ENCODE measurements around the gene LARP4.
"Not testable (repeated sequence)": the region's sequence is repeated elsewhere in the genome, so short reads cannot be mapped to it uniquely, and the experiment has no call there.

Gene LARP4

DNA sequence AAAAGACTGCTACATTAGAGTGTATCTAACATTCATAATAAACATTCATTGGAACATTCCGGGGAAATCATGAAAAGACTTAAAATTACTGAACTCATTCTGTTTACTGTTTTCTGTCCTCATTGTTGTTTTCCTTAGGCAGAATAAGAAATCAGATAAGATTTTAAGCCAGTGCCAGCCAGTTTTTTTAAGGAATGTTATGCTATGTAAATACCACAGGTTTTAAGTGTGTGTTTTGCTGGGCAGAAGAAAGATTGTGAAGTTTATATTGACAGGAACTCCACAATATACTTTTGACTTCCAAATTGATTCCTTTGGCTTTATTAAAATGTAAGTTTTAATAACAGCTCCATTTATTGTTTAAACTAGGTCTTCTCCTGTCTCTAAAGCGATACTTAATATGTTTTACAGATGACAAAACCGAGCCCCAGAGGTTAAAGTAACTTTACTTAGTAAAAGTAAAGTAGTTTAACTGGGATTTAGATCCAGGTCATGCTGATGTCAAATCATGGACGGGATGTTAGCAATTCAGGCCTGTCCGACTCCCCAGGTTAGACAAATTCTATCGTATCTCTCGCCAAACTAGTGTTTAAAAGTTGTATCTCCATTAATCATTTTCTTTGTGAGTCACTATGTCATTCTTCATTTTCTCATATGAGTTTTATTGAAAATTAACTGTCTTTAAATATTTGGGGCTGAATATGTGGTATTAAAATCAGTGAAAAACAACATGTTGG lies 1.7 kb downstream of the LARP4 start:
- no peak for DNase-seq

DNA sequence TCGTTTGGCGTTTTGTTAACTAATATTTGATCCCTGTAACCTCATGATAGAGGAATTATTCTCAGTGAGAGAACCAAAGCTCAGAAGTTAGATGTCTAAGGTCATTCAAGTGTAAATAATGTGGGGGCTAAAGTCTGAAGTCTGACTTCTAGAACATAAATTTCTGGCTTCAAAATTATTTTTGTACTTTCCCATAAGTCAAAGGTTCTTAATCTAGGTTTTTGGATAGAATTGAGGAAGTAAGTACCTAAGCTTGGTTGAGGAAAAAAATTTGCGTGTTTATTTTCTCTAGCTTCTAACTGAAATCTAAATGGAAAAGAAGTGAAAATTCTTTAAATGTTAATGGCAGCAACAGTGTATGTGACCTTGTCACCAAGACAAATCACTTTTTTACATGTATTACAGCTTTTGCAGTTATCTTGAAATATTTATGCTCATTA lies 2.3 kb downstream of the LARP4 start:
- no peak for DNase-seq

DNA sequence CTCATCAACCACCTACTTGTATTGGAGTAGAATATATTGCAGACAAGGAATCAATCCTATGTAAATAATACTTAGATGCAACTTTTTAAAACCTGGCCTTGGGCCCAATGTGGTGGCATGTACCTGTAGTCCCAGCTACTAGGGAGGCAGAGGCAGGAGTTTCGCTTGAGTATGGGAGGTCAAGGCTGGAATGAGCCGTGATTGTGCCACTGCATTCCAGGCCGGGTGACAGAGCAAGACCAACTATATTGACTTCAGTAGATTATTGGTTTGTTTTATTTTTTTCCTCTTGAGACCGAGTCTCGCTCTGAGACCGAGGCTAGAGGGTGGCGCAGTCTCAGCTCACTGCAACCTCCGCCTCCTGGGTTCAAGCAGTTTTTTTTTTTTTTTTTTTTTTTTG lies 3.6 kb downstream of the LARP4 start:
- no peak for DNase-seq

DNA sequence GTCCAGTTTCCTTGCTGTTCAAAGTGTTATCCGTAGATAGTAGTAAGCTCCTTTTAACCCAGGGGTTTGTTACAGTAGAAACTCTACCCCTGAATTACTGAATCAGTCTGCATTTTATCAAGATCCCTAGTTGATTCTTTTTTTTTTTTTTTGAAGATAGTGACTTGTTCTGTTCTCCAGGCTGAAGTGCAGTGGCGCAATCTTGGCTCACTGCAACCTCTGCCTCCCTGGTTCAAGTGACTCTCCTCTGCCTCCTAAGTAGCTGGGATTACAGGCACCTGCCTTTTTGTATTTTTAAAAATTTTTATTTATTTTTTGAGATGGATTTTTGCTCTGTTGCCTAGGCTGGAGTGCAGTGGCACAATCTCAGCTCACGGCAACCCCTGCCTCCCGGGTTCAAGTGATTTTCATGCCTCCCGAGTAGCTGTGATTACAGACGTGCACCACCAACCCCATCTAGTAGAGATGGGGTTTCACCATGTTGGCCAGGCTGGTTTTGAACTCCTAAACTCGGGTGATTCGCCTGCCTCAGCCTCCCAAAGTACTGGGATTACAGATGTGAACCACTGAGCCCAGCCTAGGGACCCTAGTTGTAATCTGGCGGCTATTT lies 10.5 kb downstream of the LARP4 start:
- no peak for DNase-seq

DNA sequence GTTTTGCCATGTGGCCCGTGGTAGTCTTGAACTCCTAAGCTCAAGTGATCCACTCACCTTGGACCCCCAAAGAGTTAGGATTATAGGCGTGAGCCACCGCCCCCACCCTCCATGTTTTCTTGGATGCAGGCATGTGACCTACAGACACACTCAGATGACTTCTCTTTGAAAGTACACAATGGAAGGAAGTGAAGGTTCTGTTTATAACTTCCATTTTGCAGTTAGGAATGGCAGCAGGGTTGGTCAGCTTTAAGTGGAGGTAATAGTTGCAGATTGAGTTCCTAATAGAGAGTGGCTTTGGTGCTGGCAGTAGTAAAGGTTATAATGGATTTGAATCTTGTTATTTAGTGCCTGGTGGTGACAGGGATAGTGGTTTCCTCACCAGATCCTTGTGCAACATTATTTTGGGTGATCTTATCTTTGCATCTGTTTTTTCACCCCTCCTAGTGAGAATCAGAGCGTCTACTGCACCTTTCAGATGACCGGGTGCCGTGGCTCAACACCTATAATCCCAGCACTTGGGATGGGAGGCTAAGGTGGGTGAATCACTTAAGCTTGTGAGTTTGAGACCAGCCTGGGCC lies 15.3 kb downstream of the LARP4 start:
- no peak for DNase-seq

DNA sequence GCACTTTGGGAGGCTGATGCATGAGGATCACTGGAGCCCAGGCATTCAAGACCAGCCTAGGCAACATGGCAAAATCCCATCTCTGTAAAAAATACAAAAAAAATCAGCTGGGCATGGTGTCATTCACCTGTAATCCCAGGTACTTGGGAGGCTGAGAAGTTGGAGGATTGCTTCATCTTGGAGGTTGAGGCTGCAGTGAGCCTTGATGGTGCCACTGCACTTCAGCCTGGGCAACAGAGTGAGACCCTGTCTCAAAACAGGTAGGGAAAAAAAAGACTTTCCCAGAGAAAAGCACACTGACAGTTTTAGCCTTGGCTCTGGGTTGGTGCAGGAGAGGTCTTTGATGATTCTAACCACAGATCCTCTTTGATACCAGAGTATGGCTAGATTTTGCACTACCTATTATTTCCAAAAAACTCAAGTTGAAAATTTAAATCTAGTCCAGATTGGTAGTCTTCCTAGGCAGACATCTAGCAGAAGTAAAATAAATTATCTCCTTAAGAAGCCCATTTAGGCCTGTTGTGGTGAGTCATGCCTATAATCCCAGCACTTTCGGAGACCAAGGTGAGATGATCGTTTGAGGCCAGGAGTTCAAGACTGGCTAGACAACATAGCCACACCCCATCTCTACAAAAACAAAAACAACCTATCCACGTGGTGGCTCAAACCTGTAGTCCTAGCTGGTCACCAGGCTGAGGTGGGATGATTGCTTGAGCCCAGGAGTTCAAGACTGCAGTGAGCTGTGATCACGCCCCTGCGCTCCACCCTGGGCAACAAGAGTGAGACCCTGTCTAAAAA lies 18.6 kb downstream of the LARP4 start:
- DNase-seq, result no peak

DNA sequence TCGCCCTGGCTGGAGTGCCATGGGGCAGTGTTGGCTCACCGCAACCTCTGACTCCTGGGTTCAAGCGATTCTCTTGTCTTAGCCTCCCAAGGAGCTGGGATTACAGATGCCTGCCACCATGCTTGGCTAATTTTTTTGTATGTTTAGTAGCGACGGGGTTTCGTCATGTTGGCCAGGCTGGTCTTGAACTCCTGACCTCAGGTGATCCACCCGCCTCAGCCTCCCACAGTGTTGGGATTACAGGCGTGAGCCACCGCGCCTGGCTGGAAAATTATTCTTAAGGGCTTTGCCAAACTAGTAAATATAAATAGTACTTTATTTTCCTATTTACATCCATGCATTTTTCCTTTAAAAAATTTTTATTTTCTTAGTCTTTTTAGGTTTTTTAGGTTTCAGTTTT lies 22.2 kb downstream of the LARP4 start:
- DNase-seq, result not testable (repeated sequence)

DNA sequence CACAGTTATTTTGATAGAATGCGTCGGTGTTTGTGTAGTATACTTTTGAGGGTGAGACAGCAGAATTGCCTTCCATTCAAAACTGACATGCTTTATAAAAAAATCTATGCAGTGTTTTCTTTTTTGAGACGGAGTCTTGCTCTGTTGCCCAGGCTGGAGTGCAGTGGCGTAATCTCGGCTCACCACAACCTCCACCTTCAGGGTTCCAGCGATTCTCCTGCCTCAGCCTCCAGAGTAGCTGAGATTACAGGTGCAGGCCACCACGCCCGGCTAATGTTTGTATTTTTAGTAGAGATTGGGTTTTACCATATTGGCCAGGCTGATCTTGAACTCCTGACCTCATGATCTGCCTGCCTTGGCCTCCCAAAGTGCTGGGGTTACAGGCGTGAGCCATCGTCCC lies 22.7 kb downstream of the LARP4 start:
- not testable (repeated sequence) for DNase-seq

DNA sequence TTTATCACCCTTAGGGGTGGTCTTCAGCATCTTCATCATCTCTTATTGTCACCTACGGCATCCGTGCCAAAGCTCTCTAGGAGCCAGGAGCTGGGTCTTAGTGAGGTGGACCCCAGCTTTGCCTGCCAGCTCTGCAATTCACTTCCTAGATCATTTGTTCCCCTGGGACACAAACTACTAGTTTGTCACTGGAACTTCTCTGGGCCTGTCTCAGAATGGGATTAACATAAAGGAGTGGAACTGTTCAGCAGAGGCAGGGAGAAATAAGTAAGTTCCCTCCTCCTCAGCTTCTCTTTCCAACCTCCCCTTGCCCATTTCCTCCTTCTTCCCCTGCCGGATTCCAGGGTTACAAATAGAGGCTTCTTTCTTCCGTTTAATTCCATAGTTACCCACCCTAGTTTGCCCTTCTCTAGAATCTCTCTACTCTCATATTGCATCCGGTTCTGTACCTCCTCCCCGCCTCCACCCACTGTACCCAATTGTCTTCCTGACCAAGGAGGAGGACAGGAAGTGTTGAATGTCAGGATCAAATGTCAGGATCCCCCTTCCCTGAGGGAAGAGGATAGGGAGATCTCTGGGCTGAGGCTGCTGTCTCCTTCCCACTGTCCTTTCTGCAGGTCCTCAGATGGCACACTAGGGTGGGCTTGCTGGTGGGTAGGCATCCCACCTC lies 25.0 kb downstream of the LARP4 start:
- DNase-seq, result no peak

DNA sequence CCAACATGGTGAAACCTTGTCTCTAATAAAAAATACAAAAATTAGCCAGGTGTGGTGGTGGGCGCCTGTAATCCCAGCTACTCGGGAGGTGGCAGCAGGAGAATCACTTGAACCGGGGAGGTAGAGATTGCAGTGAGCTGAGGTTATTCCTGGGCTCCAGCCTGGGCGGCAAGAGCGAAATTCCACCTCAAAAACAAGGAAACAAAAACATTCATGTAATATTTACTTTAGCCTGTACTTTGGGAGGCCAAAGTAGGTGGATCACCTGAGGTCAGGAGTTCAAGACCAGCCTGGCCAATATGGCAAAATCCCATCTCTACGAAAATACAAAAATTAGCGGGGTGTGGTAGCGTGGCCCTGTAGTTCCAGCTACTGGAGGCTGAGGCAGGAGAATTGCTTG lies 31.0 kb downstream of the LARP4 start:
- DNase-seq, result not testable (repeated sequence)

DNA sequence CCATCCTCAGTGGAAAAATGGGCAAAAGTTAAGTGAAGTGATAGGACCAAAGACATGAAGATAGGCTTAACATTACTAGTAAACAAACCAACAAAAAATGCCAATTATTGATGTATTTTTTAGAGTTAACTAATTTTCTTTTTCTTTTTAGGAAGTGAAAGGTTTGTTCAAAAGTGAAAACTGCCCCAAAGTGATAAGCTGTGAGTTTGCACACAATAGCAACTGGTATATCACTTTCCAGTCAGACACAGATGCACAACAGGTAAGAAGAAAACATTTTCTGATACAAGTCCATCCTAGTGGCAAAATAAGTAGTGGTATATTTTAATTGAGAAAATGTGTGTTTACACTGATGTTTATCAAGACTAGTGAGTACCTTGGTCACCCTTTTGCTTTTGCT lies 39.6 kb downstream of the LARP4 start:
- no peak for DNase-seq

DNA sequence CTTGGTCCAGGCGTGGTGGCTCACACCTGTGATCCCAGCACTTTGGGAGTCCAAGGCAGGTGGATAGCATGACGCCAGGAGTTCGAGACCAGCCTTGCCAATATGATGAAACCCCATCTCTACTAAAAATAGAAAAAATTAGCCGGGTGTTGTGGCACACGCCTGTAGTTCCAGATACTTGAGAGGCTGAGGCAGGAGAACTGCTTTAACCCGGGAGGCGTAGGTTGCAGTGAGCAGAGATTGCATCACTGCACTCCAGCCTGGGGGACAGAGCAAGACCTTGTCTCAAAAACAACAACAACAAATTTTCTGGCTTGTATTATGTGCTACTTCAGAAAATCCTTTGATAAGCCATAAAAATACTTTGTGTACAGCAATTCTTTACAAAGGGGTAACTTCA lies 41.1 kb downstream of the LARP4 start:
- no peak for DNase-seq

DNA sequence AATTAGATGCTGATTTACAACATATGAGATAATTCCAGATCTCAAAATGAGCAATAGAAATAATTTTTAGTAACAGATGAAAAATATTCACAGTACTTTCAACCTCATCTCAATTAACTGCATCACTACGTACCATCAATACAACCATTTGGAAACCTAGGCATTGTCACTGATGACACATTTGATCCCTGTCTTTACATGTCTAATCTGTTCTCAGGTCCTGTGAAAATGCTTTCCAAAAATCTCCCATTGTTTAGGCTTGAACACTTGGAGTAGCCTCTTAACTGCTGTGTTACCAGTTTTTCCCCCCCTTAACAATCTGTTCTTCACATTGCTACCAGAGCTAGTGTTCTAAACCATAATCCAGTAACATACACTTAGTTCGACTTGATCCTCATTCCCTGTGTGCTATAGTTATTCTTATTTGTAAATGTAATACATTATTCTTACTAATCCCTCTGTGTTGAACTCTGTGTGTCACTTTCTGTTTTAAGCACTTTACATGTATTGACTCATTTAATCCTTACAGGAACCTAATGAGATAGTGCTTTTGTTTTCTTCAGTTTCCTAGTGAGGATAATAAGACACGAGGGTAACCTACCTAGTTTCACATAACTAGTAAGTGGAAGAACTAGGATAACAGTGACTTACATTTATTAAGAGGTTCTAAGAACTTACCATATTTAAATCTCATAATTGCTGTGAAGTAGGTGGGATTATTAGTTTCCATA lies 41.7 kb downstream of the LARP4 start:
- DNase-seq, result no peak

DNA sequence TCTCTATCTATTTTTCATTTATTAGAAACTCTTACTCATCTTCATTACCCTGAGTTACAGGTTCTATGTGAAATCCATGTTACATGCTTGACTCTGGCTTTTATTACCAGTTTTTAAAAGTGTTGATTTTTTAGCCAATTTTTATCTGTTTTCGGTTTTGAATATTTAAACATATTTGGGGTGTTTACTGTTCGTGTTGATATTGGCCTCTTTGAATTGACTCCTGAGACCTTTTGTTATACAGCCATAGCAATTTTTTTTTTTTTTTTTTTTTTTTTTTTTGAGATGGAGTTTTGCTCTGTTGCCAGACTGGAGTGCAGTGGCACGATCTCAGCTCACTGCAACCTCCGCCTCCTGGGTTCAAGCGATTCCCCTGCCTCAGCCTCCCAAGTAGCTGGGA lies 49.0 kb downstream of the LARP4 start:
- DNase-seq, result not testable (repeated sequence)

DNA sequence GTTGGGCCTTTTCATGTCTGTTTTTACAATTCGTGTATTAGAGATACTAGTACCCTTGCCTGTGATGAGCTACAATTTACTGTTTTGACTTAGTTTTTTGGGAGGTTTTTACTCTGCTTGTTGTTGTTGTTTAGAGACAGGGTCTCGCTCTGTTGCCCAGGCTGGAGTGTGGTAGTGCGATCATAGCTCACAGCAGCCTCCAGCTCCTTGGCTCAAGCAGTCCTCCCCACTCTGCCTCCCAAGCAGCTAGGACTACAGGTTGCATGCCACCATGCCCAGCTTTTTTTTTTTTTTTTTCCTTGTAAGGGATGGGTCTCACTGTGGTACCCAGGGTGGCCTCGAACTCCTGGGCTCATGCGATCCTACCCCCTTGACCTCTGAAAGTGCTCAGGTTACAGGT lies 52.1 kb downstream of the LARP4 start:
- DNase-seq, result no peak

DNA sequence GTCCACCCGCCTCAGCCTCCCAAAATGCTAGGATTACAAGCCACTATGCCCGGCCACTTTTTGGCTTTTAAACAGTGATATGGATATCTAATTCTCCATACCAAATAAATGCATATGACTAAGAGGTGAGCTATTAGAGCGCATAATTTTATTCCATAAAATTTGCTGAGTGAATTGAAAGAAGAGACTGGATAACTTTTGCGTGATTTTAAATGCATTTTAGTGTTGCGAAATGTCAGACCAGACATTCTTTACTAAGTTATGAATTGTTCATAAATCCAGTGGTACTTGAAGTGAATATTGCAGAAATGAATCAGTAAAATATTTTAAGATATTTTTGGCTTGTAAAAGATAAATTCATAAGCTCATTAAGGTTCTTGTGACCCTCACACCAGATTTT lies 53.2 kb downstream of the LARP4 start:
- DNase-seq, result no peak

DNA sequence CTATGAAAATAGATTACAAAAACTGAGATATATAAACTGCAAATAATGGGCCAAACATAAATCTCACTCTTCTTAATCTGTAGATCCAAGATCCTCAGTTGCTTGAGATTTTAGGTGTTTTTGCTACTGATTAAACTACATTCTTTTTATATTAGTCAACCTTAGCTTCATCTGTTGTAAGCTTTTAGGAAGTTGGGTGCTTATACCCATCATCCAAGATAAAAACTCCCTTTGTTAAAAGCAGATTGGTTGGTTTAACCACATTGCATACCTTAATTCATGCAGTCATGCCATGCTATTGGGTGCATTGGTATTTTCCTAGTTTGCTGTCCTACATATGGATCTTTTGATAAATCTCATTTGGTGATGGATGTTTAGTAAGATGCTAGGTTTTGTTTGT lies 57.9 kb downstream of the LARP4 start:
- no peak for DNase-seq

DNA sequence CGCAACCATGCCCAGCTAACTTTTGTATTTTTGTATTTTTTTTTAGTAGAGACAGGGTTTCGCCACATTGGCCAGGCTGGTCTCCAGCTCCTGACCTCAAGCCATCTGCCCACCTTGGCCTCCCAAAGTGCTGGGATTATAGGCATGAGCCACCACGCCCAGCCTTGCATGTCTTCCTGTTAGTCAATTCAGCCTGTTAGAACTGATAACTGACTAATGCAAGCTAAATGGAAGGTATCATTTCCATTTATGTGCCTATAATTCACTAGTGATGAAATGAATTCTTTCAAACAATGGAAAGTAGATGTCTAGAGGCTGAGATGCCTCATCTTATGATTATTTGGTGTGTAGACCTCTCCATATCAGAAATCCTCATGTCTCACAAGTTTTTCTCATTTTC lies 66.8 kb downstream of the LARP4 start:
- DNase-seq, result no peak

DNA sequence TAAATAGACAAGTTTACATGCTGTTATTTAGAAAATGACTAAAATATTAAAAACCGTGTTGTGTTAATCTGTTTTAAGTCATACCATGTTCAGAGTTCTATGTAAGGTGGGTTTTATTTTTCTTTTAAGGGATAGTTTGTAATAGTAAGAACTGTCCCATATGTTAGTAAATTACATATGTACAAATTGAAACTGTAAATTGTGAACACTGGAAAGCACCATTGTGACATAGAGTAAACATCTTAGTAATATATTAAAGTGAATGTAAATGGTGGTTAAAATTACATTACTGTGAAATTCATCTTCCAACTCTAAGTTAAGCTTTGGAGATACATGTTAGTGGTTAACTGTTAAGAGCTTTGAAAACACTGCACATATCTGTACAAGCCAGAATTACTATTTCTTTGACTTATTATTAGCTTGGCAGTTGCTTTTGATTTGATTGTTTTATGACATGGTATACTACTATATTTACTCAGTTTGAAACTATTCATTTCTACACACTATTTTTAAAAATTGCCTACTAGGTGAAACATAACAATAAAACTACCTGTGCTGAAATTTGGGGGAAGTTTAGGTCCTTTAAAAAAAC lies 76.7 kb downstream of the LARP4 start:
- DNase-seq, result no peak

DNA sequence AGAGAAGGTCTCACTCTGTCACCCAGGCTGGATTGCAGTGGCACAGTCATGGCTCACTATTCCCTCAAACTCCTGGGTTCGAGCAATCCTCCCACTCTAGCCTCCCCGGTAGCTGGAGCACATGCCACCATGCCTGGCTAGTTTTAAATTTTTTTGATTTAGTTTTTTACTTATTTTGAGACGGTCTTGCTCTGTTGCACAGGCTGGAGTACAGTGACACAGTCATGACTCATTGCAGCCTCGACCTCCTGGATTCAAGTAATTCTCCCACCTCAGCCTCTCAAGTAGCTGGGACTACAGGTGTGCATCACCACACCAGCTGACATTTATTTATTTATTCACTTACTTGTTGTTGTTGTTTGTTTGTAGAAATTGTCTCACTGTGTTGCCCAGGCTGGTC lies 81.9 kb downstream of the LARP4 start:
- no peak for DNase-seq

DNA sequence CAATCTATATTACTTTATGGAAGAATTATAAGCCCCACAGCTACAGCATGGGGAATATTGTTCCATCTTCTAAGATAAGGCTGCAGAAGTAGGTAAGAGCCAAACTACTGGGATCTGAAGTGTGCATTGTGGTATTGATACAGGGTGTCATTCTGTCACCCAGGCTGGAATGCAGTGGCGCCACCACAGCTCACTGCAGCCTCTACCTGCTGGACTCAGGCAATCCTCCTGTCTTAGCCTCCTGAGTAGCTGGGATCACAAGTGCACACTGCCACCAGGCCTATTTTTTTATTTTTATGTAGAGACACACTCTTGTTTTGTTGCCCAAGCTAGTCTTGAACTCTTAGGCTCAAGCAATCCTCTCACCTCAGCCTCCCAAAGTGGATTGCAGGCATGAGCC lies 82.8 kb downstream of the LARP4 start:
- DNase-seq, result no peak

DNA sequence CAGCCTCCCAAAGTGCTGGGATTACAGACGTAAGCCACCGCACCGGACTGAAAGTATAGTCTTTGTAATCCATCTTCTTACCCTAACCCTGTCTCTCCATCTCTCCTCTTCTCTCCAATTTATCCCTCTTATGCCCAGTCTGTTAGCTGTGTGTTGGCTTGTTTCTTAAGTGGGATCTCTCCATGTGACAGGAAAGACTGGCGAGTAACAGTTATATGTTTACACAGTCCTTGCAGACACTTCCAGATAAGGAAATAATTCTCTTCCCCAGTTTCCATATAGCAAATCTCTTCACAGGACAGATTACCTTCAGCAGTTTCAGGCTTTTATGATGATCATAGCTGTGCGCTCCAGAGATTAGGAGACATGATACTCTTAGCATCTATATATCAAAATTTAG lies 88.1 kb downstream of the LARP4 start:
- DNase-seq, result no peak

Data from central memory CD4-positive, alpha-beta T cell (primary cell).